CD4-positive, alpha-beta T cell treated with Interleukin-21 for 1 hour (primary cell): ENCODE results near the gene CREB3L1.

Source experiments
- DNase-seq: peaks from one replicate; pipeline ENCODE4 v3.0.0-alpha.2; 2020

Gene CREB3L1

GRCh38 chr11:46330563-46331281 is 53.3 kb downstream of the CREB3L1 start:
- DNase-seq = no peak

DNA sequence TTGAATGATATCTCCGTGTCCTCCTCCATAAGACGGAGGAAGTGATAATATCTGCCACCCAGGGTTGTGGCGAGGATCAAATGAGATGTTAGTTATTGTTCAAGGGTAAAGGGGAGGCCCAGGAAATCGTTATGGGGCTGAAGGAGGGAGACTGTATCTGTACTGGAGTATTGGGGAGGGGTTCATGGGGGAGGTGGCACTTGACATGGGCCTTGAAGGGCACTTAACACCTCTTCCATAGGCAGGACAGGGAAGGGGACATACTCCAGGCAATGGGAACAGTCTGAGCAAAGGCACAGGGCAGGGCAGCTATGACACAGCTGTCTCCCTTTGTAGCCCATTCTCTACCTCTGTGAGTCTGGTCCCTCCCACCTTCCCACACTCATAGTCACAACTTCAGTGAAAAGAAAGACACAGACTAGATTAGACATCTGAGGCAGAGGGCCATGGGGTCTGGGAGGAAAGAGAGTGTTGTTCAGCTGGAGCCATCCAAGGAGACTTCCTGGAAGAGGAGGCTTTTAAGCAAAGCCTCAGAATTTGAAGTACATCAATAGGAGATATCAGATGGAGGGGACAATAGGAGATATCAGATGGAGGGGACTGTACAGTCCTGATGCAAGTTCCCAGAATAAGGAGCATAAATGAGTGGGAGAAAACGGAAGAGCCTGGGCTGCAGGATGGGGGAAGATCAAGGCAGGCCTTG is 54.0 kb downstream of the CREB3L1 start:
- peak; percentile 60 for DNase-seq

- no peak for DNase-seq
Observed at GRCh38 chr11:46332093-46332567, 54.7 kb downstream of the CREB3L1 start.

DNA sequence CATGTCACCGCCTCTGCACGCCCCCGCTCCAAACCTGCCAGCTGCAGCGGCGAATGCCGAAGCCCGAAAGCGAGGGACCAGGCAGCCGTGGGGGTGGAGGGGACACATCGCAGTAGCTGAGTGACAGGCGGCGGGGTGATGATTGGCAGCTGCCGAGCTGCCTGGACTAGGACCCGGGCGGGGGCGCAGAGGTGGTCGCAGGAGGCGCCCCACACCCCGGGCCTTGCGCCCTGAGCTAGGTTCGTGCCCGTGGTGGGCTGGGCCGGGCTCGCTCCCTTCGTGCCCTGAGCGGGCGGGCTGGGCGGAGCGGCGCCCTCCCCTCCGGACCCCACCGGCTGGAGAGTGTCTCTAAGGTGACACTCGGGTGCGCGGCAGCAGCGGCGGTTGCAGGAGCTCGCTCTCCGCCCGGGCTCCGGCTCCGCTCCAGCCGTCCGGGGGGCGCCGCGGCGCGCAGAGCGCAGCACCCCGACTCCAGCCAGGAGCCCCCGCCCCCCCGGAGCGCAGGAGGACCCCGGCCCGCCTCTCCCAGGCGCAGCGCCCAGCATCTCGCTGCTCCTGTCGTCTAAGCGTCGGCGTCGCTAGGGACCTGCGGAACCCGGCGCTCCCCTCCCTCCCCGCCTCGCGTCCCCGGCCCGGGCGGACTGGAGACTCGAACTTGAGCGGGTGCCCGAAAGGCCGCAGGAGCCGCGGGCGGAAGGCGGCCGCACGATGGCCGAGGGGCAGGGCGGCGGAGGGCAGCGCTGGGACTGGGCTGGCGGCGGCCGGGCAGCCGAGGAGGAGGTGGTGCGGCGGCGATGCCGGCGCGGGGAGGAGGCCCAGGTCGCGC is 55.3 kb downstream of the CREB3L1 start:
- no peak for DNase-seq

DNA sequence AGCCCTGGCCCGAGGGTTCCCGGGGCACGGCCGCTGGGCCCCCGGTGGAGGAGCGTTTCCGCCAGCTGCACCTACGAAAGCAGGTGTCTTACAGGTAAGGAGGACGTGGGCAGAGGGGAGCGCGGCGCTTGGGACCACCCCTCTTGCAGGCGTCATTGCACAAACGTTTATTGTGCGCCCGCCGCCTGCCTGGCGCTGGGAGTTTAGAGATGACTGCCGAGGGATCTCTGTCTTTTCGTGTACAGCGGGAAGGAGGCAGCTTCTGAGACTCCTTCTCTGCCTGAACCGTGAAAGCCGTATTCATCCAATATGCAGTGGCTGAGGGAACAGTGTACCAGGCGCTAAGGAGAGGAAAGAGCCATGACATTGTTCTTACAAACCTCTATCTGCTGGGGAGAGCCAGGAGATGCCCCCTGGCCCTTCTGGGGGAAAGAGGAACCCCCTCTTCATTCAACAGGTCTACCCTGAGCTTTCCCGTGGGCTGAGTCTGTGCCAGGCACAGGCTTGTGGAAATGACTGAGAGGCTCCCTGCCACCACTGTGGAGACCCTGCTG is 56.0 kb downstream of the CREB3L1 start:
- DNase-seq = no peak

DNA sequence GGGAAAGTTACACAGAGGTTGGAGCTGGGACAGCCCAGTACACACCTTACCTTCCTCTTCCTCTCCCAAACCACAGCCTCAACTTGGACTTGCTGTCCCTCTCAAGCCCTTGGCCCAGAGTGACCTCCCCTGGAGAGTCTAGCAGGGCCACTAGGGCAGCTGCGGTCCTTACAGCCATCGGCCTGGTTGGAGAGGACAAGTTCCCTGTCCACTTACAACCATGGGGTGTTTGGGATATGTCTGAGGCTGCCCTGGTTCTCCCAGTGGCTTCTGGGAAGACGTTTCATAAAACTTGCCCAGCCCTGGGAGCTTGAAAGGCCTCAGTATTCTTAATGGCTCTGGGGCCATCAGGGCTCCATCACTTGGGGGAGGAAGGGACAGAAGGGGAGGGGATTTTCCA is 56.7 kb downstream of the CREB3L1 start:
- DNase-seq = no peak

GRCh38 chr11:46335271-46335670 is 57.8 kb downstream of the CREB3L1 start:
- DNase-seq = no peak

DNA sequence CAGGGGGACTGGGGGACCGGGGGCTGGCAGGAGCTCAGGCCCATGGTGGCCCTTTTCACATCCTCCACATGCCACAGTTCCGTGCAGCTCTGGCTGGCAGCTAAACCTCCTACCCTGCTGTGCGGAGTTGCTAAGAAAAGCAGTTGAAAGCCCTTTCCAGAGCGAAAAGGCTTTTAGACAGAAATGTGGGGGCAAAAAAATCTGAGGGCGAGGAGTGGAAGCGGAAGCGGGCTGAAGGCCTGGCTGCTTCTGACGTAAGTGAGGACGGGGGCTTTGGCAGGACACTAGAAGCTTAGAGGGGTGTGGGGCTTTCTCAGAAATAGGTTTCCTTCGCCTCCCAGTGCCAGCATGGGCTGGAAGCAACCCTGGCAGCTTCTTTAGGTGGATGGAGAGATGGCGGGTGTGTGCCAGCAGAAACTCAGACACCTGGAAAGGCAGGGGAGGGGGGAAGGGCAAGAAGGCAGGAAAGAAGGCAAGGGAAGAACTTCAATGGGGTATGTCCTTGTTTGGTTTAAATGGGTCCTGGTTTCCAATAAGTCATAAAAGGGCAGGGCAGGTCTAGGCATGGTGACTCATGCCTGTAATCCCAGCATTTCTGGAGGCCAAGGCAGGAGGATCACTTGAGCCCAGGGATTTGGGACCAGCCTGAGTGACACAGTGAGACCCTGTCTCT is 58.6 kb downstream of the CREB3L1 start:
- DNase-seq = no peak

DNA sequence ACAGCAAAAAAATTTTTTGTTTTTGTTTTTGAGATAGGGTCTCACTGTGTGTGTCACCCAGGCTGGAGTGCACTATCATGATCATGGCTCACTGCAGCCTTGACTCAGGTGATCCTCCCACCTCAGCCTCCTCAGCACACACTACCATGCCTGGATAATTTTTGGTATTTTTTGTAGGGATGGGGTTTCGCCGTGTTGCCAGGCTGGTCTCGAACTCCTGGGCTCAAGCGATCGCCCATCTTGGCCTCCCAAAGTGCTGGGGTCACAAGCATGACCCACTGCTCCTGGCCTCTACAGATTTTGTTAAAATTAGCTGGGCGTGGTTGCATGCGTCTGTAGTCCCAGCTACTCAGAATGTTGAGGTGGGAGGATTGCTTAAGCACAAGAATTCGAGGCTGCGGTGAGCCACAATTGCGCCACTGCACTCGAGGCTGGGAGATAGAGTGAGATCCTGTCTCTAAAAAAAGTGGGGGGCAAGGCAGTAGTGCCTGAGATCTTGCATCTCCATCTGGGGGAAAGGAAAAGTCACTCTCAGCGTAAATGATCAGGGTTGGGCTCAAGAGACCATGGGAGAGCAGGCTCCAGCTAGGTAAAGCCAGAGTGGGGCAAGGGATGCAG is 59.2 kb downstream of the CREB3L1 start:
- DNase-seq = no peak

- no peak for DNase-seq
Observed at GRCh38 chr11:46337626-46338345, 60.3 kb downstream of the CREB3L1 start.

GRCh38 chr11:46338636-46338987 is 61.1 kb downstream of the CREB3L1 start:
- DNase-seq = no peak

GRCh38 chr11:46338988-46339666 is 61.7 kb downstream of the CREB3L1 start:
- no peak for DNase-seq

DNA sequence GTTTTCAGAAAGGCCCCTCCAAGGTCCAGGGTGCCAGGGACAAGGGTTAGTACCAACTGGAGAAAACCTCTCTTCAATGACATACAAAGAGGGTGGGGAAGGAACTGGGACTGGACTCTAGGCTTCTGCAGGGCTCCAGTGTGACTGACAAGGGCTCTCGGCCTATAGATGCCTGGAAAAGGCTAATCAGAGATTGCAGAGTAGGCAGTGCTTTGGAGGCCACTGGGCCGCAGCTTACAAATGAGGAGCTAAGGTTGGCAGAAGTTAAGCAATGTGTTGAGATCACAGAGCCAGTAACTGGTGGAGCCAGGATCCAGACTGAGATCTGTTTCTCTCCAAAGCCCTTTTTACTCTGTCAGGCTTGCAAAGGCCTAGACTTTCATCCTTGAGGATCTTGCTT is 62.4 kb downstream of the CREB3L1 start:
- DNase-seq = no peak

DNA sequence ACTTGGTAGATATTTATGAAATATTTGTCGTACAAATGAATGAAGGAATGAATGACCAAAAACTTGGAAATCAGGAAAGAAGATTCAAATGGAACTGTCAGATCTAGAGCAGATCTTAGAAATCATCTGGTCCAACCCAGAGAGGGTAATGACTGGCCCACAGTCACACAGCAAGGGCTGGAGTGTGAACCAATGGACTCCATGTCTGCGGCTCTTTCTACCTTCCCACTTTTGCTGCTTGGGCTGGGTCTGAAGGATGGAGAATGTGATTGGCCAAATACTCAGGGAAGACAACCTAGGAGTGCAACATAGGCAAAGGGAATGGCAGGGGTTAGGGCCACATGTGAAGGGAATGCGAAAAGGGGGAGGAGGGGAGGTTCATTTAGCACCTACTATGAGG is 64.0 kb downstream of the CREB3L1 start:
- no peak for DNase-seq

GRCh38 chr11:46342239-46342638 is 64.8 kb downstream of the CREB3L1 start:
- no peak for DNase-seq

GRCh38 chr11:46343520-46343919 is 66.1 kb downstream of the CREB3L1 start:
- DNase-seq = no peak

GRCh38 chr11:46345131-46345597 is 67.7 kb downstream of the CREB3L1 start:
- DNase-seq = no peak

DNA sequence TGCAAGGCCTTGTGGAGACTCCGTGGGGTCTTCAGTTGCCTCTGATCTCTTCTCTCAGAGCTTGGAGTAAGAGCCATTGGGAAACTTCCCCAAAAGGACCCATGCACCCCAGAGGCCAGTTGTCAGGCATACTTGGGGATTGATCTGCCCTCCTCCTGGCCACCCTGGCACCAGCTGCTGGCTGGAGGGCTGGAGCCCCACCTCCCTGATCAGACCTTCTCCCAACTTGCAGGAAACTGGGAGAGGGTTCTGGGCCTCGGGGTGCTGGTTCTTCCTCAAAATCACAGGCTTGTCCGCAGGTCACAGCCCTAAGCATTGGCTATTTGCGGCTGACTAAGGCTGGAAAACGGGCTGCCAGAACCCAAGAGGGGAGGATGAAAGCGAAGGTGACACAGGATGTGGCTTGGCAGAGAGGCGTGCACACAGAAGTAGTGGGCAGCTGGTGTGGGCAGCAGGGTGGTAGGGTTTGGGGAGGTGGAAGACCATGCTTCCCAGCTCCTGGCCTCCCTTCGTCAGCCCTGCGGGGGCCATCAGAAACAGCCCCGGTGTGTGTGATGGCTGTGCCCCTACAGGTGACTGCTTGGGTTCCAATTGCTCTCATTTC is 68.5 kb downstream of the CREB3L1 start:
- DNase-seq = no peak

DNA sequence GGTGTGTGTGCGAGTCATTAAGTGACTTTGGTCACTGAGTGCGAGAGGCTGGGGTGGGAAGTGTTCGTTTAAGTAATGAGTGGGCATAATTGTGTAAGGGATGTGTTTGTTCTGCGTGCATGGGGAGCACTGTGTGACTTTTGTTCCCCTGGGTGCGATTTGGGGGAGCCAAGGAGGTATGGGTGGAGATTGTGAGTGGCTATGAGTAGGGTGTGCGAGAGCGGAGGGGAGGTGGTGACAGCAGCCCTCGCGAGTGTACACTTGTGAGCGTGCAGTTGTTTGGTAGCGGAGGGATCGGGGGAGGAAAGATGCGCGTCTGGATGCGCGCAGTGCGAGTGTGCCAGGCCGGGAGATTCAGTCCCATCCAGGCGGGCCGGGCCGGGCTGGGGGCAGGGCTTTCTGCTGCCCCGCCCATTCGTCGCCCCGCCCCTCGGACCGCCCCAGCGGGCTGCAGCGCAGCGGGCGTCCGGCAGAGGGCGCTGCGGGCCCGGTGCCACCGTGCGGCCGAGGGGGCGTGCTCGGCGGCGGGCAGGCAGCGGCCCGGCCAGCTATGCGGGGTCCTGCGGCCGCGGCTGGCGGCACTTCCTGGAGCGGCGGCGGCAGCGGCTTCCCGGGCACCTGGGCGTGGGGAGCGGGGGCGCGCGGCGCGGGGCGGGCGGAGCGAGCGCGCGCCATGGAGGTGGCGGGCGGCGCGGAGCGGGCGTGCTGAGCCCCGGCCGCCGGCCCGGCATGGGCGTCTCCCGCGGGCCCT is 69.6 kb downstream of the CREB3L1 start, which contains the start of gene DGKZ:
TSS of gene DGKZ (plus strand) at position 578 of the 751 bp plus-strand sequence. CDS start 197 bp downstream, outside the sequence.
- DNase-seq = peak; percentile 93
